Lower leg skin (tissue), 4 donors: ENCODE data around the gene IGSF11. TPM values are rescaled to one million over a fixed set of nuclear protein-coding genes. Genes with fewer than 3 reads are reported as not detected.

Source experiments
- DNase-seq, 2 donors: peaks; one replicate each; pipeline ENCODE4 v3.0.0-alpha.2; 2019; ENCODE audit warnings: low spot score in 2 of 2
- H3K4me3 ChIP-seq: fragments of 200-600 bp; sonication (generic); 2 replicates; pipeline ENCODE4 v1.5.1; 2017; ENCODE audit warnings: mild to moderate bottlenecking, low read depth; ENCODE audit not compliant: poor library complexity, severe bottlenecking
- POLR2A ChIP-seq, 2 donors: fragments of 450-650 bp; IDR thresholded peaks; one replicate each; pipeline ENCODE4 v1.6.1; 2016 to 2017; ENCODE audit warnings: antibody characterized with exemption in 2 of 2, mild to moderate bottlenecking in 1 of 2, moderate library complexity in 1 of 2
- WGBS, 2 donors: methylation state at CpG; one replicate each; pipeline ENCODE4 v1.1.5; 2018; 5-methylcytosine and 5-hydroxymethylcytosine counted together
- intact Hi-C: fragments of 100-400 bp; cut with DNase I; formaldehyde crosslinking; loops from one replicate; pipeline ENCODE4 v1.15.0; 2023; ENCODE audit warnings: low total_unique reads
- total RNA-seq, 4 donors: library from RNA; depleted of rRNA; stranded (reverse); fragments of >200 nt; gene quantifications; one replicate each; pipeline ENCODE4 v1.1.0, GENCODE V29; 2016
- TF ChIP-seq, protein P1 (sequence below), 3 donors: fragments of 450-650 bp; IDR thresholded peaks; one replicate each; pipeline ENCODE4 v1.5.1; 2016; ENCODE audit warnings: antibody characterized with exemption in 3 of 3, mild to moderate bottlenecking in 3 of 3, moderate library complexity in 2 of 3

Gene IGSF11
- total RNA-seq, 4 donors from 2014 or later = 1.1 to 3.1 (median 1.8) TPM

DNA sequence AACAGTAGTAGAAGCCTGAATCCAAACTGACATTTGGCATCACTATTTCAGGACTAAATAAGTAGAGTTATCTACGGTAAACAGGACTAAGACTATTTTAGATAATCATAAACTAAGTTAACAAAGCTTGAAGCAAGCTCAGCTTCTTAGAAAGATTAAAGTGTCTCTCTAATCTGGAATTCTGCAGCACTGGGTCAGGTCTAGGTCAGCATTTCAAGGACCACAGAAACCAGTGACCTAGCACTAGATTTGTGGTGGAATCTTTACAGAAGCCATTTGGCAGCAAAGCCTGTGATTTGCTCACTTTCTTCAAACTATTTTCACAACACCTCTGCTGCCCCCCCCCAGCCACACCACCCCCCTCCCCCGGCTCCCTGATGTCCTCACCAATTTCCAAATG is 37.5 kb downstream of the IGSF11 start:
- TF ChIP-seq POLR2A (IDR thresholded peaks at IDR 0.05) = no peak
- TF ChIP-seq, protein P1, sequence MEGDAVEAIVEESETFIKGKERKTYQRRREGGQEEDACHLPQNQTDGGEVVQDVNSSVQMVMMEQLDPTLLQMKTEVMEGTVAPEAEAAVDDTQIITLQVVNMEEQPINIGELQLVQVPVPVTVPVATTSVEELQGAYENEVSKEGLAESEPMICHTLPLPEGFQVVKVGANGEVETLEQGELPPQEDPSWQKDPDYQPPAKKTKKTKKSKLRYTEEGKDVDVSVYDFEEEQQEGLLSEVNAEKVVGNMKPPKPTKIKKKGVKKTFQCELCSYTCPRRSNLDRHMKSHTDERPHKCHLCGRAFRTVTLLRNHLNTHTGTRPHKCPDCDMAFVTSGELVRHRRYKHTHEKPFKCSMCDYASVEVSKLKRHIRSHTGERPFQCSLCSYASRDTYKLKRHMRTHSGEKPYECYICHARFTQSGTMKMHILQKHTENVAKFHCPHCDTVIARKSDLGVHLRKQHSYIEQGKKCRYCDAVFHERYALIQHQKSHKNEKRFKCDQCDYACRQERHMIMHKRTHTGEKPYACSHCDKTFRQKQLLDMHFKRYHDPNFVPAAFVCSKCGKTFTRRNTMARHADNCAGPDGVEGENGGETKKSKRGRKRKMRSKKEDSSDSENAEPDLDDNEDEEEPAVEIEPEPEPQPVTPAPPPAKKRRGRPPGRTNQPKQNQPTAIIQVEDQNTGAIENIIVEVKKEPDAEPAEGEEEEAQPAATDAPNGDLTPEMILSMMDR (IDR thresholded peaks at IDR 0.05) = no peak
- intact Hi-C loops = loop anchor here (2.0 kb wide), 1 partner anchor 20 kb away; no protein-coding TSS in a partner anchor
- no peak overlapping the region for H3K4me3 ChIP-seq
- no peak for DNase-seq
- 77 to 78% methylated on average over 2 of the region's 2 CpGs for WGBS, 2 donors

DNA sequence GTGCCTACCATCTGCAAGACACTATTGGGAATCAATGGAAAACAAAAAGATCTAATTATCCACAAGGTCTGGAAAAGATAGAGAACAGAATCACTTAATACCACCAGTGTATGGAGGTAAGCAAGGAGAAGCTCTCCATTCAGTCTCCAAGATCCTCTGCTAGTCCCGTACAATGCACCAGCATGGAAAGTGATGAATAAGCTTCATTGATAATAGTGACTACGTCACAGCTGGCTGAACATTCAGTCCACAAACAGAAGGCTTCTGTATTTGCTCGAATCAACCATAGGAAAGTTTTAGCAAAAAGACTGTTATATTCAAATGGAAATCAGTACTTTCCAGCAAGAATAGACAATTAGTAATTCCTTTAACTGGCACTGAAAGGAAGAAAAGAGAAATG is 42.9 kb downstream of the IGSF11 start:
- intact Hi-C loops = no loop called here
- no peak overlapping the region for H3K4me3 ChIP-seq
- 56 to 59% methylated on average over 3 of the region's 3 CpGs for WGBS, 2 donors
- TF ChIP-seq POLR2A (IDR thresholded peaks at IDR 0.05) = no peak
- TF ChIP-seq, protein P1 (IDR thresholded peaks at IDR 0.05) = no peak
- no peak for DNase-seq

DNA sequence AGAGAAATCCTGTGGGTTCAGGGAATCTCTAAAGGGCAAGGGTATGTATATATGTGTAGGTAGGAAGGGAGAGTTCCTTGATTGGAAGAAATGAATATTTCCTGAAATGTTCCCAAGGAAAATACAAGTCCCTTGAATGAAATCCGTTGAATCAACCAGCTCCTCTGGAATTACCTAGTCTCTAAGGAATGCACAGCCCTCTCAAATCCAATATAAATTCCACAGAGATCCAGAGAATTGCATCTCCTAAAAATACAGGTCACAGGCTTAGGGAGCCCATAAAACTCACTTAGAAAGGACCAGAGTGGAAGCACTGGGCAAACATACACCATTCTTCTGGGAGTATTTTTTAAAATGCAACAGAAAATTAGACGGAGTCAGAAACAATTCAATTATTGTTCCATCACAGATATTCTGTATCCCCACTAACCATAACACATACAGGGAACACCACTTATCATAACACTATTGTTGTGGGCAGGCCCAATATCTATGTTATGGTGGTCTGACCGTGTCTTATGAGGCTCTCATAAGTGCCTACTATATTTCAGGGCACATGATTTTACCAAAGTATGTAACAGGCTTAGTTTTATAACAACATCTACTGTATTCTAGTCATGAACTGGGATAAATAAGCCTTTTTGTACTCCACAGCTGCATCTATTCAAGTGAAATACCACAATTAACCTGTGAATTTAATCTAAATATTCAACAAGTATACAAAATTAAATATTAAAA is 43.7 kb downstream of the IGSF11 start:
- 58 to 61% methylated on average over 3 of the region's 3 CpGs for WGBS, 2 donors
- intact Hi-C loops = no loop called here
- no peak overlapping the region for H3K4me3 ChIP-seq
- TF ChIP-seq POLR2A (IDR thresholded peaks at IDR 0.05) = no peak
- TF ChIP-seq, protein P1 (IDR thresholded peaks at IDR 0.05) = no peak
- DNase-seq = no peak

DNA sequence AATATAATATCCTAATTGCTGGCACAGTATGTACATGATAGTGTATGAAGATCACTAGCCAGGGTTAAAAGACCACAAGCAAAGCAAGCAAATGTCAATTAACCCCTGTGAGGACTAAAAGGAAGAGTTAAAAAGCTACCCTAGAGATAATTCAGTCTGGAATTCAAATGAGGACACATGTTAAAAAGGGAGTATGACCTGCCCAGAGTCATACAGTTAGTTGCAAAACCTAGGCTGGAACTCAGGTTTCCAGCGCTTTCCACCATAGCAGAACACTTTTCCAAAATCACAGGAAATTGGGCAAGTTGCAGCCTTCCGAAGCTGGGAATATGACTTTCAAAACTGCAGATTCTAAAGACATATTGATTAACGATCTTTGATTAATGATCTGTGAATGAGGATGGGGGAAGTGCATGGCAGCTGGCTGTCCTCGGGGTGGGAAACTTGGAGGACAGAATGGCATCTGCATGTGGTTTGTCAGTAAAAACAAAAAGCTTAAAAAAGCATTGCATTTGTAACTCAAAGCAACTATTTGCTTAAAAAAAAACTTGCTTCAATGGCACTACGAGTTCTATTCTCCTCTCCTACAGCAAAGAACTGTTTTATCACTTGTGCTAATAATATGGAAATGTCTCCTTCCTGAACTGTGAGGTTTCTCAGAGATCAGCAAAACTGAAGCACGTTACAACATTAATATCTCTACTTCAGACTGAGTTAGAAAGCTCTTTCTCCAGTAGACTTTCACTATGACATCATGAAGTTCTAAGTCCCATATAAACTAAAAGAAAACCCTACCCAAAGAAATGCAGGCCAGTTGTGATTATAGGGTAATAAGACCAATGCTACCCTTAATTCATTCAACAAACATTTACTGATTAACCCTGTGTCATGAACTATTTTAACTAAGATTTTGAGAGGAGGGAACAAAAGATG is 46.2 kb downstream of the IGSF11 start:
- H3K4me3 ChIP-seq = no peak overlapping the region
- no peak for TF ChIP-seq POLR2A (IDR thresholded peaks at IDR 0.05)
- TF ChIP-seq, protein P1 (IDR thresholded peaks at IDR 0.05) = no peak
- whole genome bisulfite sequencing, 2 donors = 34 to 36% methylated on average over 6 of the region's 6 CpGs
- DNase-seq = no peak
- intact Hi-C loops = no loop called here

DNA sequence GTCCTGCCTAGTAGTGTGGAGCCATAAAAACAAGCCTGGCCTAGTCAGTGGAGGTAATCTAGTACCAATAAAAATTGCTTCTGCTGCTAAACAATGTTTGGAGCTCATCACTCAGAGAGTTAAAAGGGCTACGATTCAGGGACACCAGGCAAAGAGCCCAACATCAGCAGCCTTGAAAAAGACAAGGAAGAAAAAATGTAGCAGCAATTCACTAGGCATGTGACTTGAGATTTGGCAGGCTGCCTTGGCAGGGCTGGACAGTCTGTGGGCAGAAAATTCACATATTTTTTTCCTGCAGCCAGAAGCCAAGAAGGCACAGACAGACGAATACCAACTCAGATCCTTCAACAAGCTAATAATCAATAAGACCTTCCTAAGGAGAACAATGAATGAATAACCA is 47.2 kb downstream of the IGSF11 start:
- TF ChIP-seq, protein P1 (IDR thresholded peaks at IDR 0.05) = no peak
- TF ChIP-seq POLR2A (IDR thresholded peaks at IDR 0.05) = no peak
- peak in 1 of 2 donors; percentile 29 for DNase-seq
- WGBS, 2 donors = 16 to 19% methylated on average over 2 of the region's 2 CpGs
- intact Hi-C loops = no loop called here
- H3K4me3 ChIP-seq = no peak overlapping the region
